ENCODE data around the gene EIF4G3. TPM values are rescaled to one million over a fixed set of nuclear protein-coding genes. Genes with fewer than 3 reads are reported as not detected.

The EIF4G3 gene
- total RNA-seq, 1 donor from 2014 or later = 33.9 TPM

GRCh38 chr1:20771780-20772179 is 404.9 kb downstream of the EIF4G3 start:
- no peak for DNase-seq
- Histone ChIP-seq H3K27ac (replicated peaks) (no peak overlapping the region), H3K9me3 (replicated peaks) (no peaks in the 10 kb centered on the region), H3K36me3 (peaks cover 96% of the 10 kb centered on the region), H3K4me1 (peaks cover 20% of the 10 kb centered on the region), H3K4me3 (no peak overlapping the region), H3K27me3 (ENCODE audit: low read depth) (no peaks in the 10 kb centered on the region)
- intact Hi-C loops (cut with micrococcal nuclease) = no loop called here
- no peak for TF ChIP-seq CTCF (IDR thresholded peaks at IDR 0.05; ENCODE audit: borderline replicate concordance)

- Histone ChIP-seq H3K27me3 (ENCODE audit: low read depth) (no peaks in the 10 kb centered on the region), H3K27ac (replicated peaks) (no peak overlapping the region), H3K9me3 (replicated peaks) (no peaks in the 10 kb centered on the region), H3K36me3 (peaks cover 99% of the 10 kb centered on the region), H3K4me3 (no peak overlapping the region), H3K4me1 (peaks cover 15% of the 10 kb centered on the region)
- TF ChIP-seq CTCF (IDR thresholded peaks at IDR 0.05; ENCODE audit: borderline replicate concordance) = no peak
- intact Hi-C loops (cut with micrococcal nuclease) = no loop called here
- DNase-seq = no peak
Measured at GRCh38 chr1:20770314-20771087, 406.2 kb downstream of the EIF4G3 start.

GRCh38 chr1:20767271-20767670 is 409.4 kb downstream of the EIF4G3 start:
- peaks cover 15% of the 10 kb centered on the region for H3K4me1 ChIP-seq
- no peaks in the 10 kb centered on the region for H3K9me3 ChIP-seq (replicated peaks)
- no peak for TF ChIP-seq CTCF (IDR thresholded peaks at IDR 0.05; ENCODE audit: borderline replicate concordance)
- H3K27me3 ChIP-seq (ENCODE audit: low read depth) = no peaks in the 10 kb centered on the region
- no peak for DNase-seq
- peak overlapping the region; percentile 50 for H3K27ac ChIP-seq (replicated peaks)
- no peak overlapping the region for H3K4me3 ChIP-seq
- peaks cover 100% of the 10 kb centered on the region for H3K36me3 ChIP-seq
- intact Hi-C loops (cut with micrococcal nuclease) = no loop called here

- no peak overlapping the region for H3K27ac ChIP-seq (replicated peaks)
- intact Hi-C loops (cut with micrococcal nuclease) = no loop called here
Measured at GRCh38 chr1:20763417-20763816, 413.3 kb downstream of the EIF4G3 start.

GRCh38 chr1:20760322-20760721 is 416.4 kb downstream of the EIF4G3 start:
- H3K9me3 ChIP-seq (replicated peaks) = no peaks in the 10 kb centered on the region
- H3K27me3 ChIP-seq (ENCODE audit: low read depth) = no peaks in the 10 kb centered on the region
- H3K4me3 ChIP-seq = no peak overlapping the region
- no peaks in the 10 kb centered on the region for H3K4me1 ChIP-seq
- no peak for DNase-seq
- no peak overlapping the region for H3K27ac ChIP-seq (replicated peaks)
- intact Hi-C loops (cut with micrococcal nuclease) = no loop called here
- TF ChIP-seq CTCF (IDR thresholded peaks at IDR 0.05; ENCODE audit: borderline replicate concordance) = no peak
- peaks cover 100% of the 10 kb centered on the region for H3K36me3 ChIP-seq

More at GRCh38 chr1:20763417-20763816, 413.3 kb downstream of the EIF4G3 start:
- no peak for TF ChIP-seq CTCF (IDR thresholded peaks at IDR 0.05; ENCODE audit: borderline replicate concordance)
- DNase-seq = no peak
- Histone ChIP-seq H3K4me1 (peaks cover 15% of the 10 kb centered on the region), H3K27me3 (ENCODE audit: low read depth) (no peaks in the 10 kb centered on the region), H3K36me3 (peaks cover 100% of the 10 kb centered on the region), H3K4me3 (no peak overlapping the region), H3K9me3 (replicated peaks) (no peaks in the 10 kb centered on the region)

Small RNA genes lying within 50 kb of the gene (microRNA-seq; reads per million reads assigned to microRNA genes)
- gene MIR1256 = not detected

Other genes starting within 250 kb of the EIF4G3 start
- gene ECE1, start 113.6 kb upstream of the EIF4G3 start, total RNA-seq = 54.7 TPM